Lower leg skin (tissue), 3 donors: Measurements from ENCODE around the gene OSBPL3.

Source experiments
- POLR2A ChIP-seq, 2 donors: fragments of 450-650 bp; IDR thresholded peaks; one replicate each; pipeline ENCODE4 v1.6.1; 2016 to 2017; ENCODE audit warnings: antibody characterized with exemption in 2 of 2, mild to moderate bottlenecking in 1 of 2, moderate library complexity in 1 of 2
- TF ChIP-seq, protein P1 (sequence below), 3 donors: fragments of 450-650 bp; IDR thresholded peaks; one replicate each; pipeline ENCODE4 v1.5.1; 2016; ENCODE audit warnings: antibody characterized with exemption in 3 of 3, mild to moderate bottlenecking in 3 of 3, moderate library complexity in 2 of 3

- TF ChIP-seq, protein P1, sequence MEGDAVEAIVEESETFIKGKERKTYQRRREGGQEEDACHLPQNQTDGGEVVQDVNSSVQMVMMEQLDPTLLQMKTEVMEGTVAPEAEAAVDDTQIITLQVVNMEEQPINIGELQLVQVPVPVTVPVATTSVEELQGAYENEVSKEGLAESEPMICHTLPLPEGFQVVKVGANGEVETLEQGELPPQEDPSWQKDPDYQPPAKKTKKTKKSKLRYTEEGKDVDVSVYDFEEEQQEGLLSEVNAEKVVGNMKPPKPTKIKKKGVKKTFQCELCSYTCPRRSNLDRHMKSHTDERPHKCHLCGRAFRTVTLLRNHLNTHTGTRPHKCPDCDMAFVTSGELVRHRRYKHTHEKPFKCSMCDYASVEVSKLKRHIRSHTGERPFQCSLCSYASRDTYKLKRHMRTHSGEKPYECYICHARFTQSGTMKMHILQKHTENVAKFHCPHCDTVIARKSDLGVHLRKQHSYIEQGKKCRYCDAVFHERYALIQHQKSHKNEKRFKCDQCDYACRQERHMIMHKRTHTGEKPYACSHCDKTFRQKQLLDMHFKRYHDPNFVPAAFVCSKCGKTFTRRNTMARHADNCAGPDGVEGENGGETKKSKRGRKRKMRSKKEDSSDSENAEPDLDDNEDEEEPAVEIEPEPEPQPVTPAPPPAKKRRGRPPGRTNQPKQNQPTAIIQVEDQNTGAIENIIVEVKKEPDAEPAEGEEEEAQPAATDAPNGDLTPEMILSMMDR (IDR thresholded peaks at IDR 0.05) = no peak
- no peak for TF ChIP-seq POLR2A (IDR thresholded peaks at IDR 0.05)
Observed at GRCh38 chr7:24862461-24862860, 117.5 kb downstream of the OSBPL3 start.
